GM13977 (cell line): ENCODE data around the gene STK24.
"Not testable (repeated sequence)": the region's sequence is repeated elsewhere in the genome, so short reads cannot be mapped to it uniquely, and the experiment has no call there.

Experiments used
- DNase-seq: peaks from one replicate; pipeline ENCODE4 v3.0.0; 2012; ENCODE audit warnings: low spot score
- CTCF ChIP-seq: IDR thresholded peaks from 2 replicates; pipeline ENCODE4 v1.5.1; 2012; ENCODE audit warnings: mild to moderate bottlenecking, control low read depth; ENCODE audit not compliant: insufficient read depth; ENCODE audit errors: extremely low read depth, missing control alignments
- in situ Hi-C: fragments of 300-500 bp; cut with MboI; formaldehyde crosslinking; loops from one replicate; pipeline ENCODE4 v1.12.0; 2022; ENCODE audit warnings: low sequenced_read_pairs, low pct_unique_long_range_greater_than_20kb, mixed read lengths, inconsistent platforms; ENCODE audit not compliant: unreplicated experiment

Gene STK24

GRCh38 chr13:98576963-98577835 is at the start of gene STK24:
TSS of gene STK24 (minus strand) at chr13:98577107. CDS start at chr13:98576786, 321 bp downstream.
- DNase-seq = peak; percentile 92
- in situ Hi-C loops = no loop called here
- TF ChIP-seq CTCF = peak; percentile 32

- TF ChIP-seq CTCF = no peak
- in situ Hi-C loops = no loop called here
- no peak for DNase-seq
Observed at GRCh38 chr13:98626298-98626935, 49.5 kb upstream of the STK24 start.

GRCh38 chr13:98624589-98624988 is 47.7 kb upstream of the STK24 start:
- in situ Hi-C loops, DNase-seq: not testable (repeated sequence)

GRCh38 chr13:98622931-98623331 is 46.0 kb upstream of the STK24 start:
- TF ChIP-seq CTCF = no peak
- DNase-seq = no peak
- in situ Hi-C loops = no loop called here

- in situ Hi-C loops = no loop called here
- DNase-seq = no peak
- TF ChIP-seq CTCF = no peak
Observed at GRCh38 chr13:98619556-98619955, 42.6 kb upstream of the STK24 start.

GRCh38 chr13:98615595-98615994 is 38.7 kb upstream of the STK24 start:
- in situ Hi-C loops, DNase-seq: not testable (repeated sequence)

- no peak for DNase-seq
- no peak for TF ChIP-seq CTCF
- in situ Hi-C loops = no loop called here
Observed at GRCh38 chr13:98613591-98613990, 36.7 kb upstream of the STK24 start.

GRCh38 chr13:98609756-98610155 is 32.8 kb upstream of the STK24 start:
- in situ Hi-C loops = no loop called here
- no peak for DNase-seq
- TF ChIP-seq CTCF = no peak
